Mesenchymal stem cell (in vitro differentiated cells and primary cell): ENCODE results near the gene NDUFB7.
A peak's percentile ranks its signal among the peaks of the same experiment; 100 is the strongest.

Experiments used
- DNase-seq: peaks from one replicate; pipeline ENCODE4 v3.0.0-alpha.2; 2013
- H2AFZ ChIP-seq: one replicate; pipeline ENCODE4 v1.6.1; 2013; ENCODE audit warnings: low read depth, mild to moderate bottlenecking, control low read depth, inconsistent platforms, low read length, moderate library complexity
- H2AK5ac ChIP-seq: 2 replicates; pipeline ENCODE4 v1.6.1; 2013; ENCODE audit warnings: low read length, moderate library complexity, mild to moderate bottlenecking, inconsistent platforms; ENCODE audit not compliant: severe bottlenecking
- H2BK120ac ChIP-seq: one replicate; pipeline ENCODE4 v1.6.1; 2013; ENCODE audit warnings: low read depth, mild to moderate bottlenecking, inconsistent platforms, low read length, moderate library complexity
- H2BK12ac ChIP-seq, 2 experiments: one replicate each; pipeline ENCODE4 v1.6.1; 2013; ENCODE audit warnings: inconsistent platforms in 2 of 2, low read length in 2 of 2, mild to moderate bottlenecking in 2 of 2, moderate library complexity in 2 of 2, control low read depth in 1 of 2
- H2BK15ac ChIP-seq: one replicate; pipeline ENCODE4 v1.6.1; 2013; ENCODE audit warnings: mild to moderate bottlenecking, low read depth, inconsistent platforms; ENCODE audit not compliant: poor library complexity, severe bottlenecking
- H2BK5ac ChIP-seq: 2 replicates; pipeline ENCODE4 v1.6.1; 2013; ENCODE audit warnings: low read depth, mild to moderate bottlenecking, low read length, control low read depth, inconsistent platforms; ENCODE audit not compliant: poor library complexity, severe bottlenecking
- H3K14ac ChIP-seq, 2 experiments: one replicate each; pipeline ENCODE4 v1.6.1; 2013; ENCODE audit warnings: inconsistent platforms in 2 of 2, low read length in 2 of 2, control low read depth in 1 of 2, mild to moderate bottlenecking in 1 of 2, moderate library complexity in 1 of 2
- H3K18ac ChIP-seq, 2 experiments: one replicate each; pipeline ENCODE4 v1.6.1; 2013; ENCODE audit warnings: inconsistent platforms in 2 of 2, low read length in 2 of 2, control low read depth in 1 of 2, low read depth in 1 of 2, mild to moderate bottlenecking in 1 of 2
- H3K23ac ChIP-seq, 2 experiments: one replicate each; pipeline ENCODE4 v1.6.1; 2013; ENCODE audit warnings: inconsistent platforms in 2 of 2, low read length in 2 of 2, mild to moderate bottlenecking in 2 of 2, moderate library complexity in 2 of 2, control low read depth in 1 of 2
- H3K27ac ChIP-seq: 2 replicates; pipeline ENCODE4 v1.5.1; 2013; ENCODE audit warnings: mild to moderate bottlenecking, moderate library complexity, low read length, control low read depth, inconsistent platforms; ENCODE audit not compliant: poor library complexity, severe bottlenecking
- H3K27me3 ChIP-seq, 2 experiments: 2 replicates each; pipeline versions ENCODE4 v1.6.1 to v1.7.0; 2013; ENCODE audit warnings: low read length in 2 of 2, mild to moderate bottlenecking in 2 of 2, moderate library complexity in 2 of 2, control low read depth in 1 of 2, inconsistent platforms in 1 of 2; ENCODE audit not compliant: control insufficient read depth in 1 of 2, insufficient read depth in 1 of 2
- H3K36me3 ChIP-seq, 2 experiments: 2 replicates each; pipeline versions ENCODE4 v1.6.1 to v1.7.0; 2013; ENCODE audit warnings: low read length in 2 of 2, control low read depth in 1 of 2, inconsistent platforms in 1 of 2, low read depth in 1 of 2, mild to moderate bottlenecking in 1 of 2; ENCODE audit not compliant: insufficient read depth in 2 of 2, control insufficient read depth in 1 of 2
- H3K4ac ChIP-seq, 2 experiments: one replicate each; pipeline ENCODE4 v1.6.1; 2013; ENCODE audit warnings: inconsistent platforms in 2 of 2, low read length in 2 of 2, mild to moderate bottlenecking in 2 of 2, moderate library complexity in 2 of 2, control low read depth in 1 of 2, low read depth in 1 of 2
- H3K4me1 ChIP-seq: 2 replicates; pipeline ENCODE4 v1.6.1; 2013; ENCODE audit warnings: low read depth, low read length, control low read depth; ENCODE audit not compliant: control insufficient read depth, insufficient read depth
- H3K4me2 ChIP-seq: 2 replicates; pipeline ENCODE4 v1.6.1; 2013; ENCODE audit warnings: low read length, mild to moderate bottlenecking, inconsistent platforms; ENCODE audit not compliant: poor library complexity, severe bottlenecking
- H3K4me3 ChIP-seq, 2 experiments: 2 replicates each; pipeline versions ENCODE4 v1.5.1 to v1.7.0; 2013; ENCODE audit warnings: low read length in 2 of 2, mild to moderate bottlenecking in 2 of 2, control low read depth in 1 of 2, low read depth in 1 of 2; ENCODE audit not compliant: insufficient read depth in 1 of 2
- H3K79me1 ChIP-seq: replicated peaks from 2 replicates; pipeline ENCODE4 v1.6.1; 2013; ENCODE audit warnings: mild to moderate bottlenecking, control low read depth, low read length, inconsistent platforms; ENCODE audit not compliant: poor library complexity, severe bottlenecking
- H3K9ac ChIP-seq: 2 replicates; pipeline ENCODE4 v1.7.0; 2013; ENCODE audit warnings: mild to moderate bottlenecking, low read length, moderate library complexity
- H3K9me3 ChIP-seq: 2 replicates; pipeline ENCODE4 v1.7.0; 2013; ENCODE audit warnings: mild to moderate bottlenecking, low read length; ENCODE audit not compliant: control insufficient read depth
- H4K8ac ChIP-seq: one replicate; pipeline ENCODE4 v1.6.1; 2013; ENCODE audit warnings: inconsistent platforms, mild to moderate bottlenecking, low read length, moderate library complexity
- H4K91ac ChIP-seq: one replicate; pipeline ENCODE4 v1.6.1; 2013; ENCODE audit warnings: mild to moderate bottlenecking, low read length, inconsistent platforms
- WGBS: methylation state at CpG from one replicate; pipeline ENCODE4 v1.1.7; 2013; ENCODE audit warnings: mixed read lengths; 5-methylcytosine and 5-hydroxymethylcytosine counted together

NDUFB7 gene

GRCh38 chr19:14519860-14520407, 51.9 kb downstream of the NDUFB7 start:
- 29% methylated on average over 2 of the region's 2 CpGs for WGBS
- Histone ChIP-seq H3K79me1 (no peaks in the 10 kb centered on the region), H2BK12ac (peak overlapping the region in 1 of 2 experiments; percentile 68), H3K36me3 (peaks cover 14 to 20% of the 10 kb centered on the region in 2 experiments), H4K8ac (peak overlapping the region; percentile 75), H3K9ac (peak overlapping the region; percentile 50), H2BK5ac (no peak overlapping the region), H3K4me3 (no peak overlapping the region), H3K27me3 (no peaks in the 10 kb centered on the region), H2AK5ac (peak overlapping the region; percentile 82), H3K9me3 (no peaks in the 10 kb centered on the region), H3K4me1 (peaks cover 27% of the 10 kb centered on the region), H2BK120ac (no peak overlapping the region), H2AFZ (no peak overlapping the region), H2BK15ac (peak overlapping the region; percentile 26), H3K23ac (no peak overlapping the region), H3K18ac (no peak overlapping the region), H3K27ac (peak overlapping the region; percentile 91), H3K4me2 (no peak overlapping the region), H3K14ac (no peak overlapping the region), H4K91ac (no peak overlapping the region), H3K4ac (peak overlapping the region in 1 of 2 experiments; percentile 35)
- DNase-seq: peak; percentile 79

GRCh38 chr19:14519245-14519859, 52.5 kb downstream of the NDUFB7 start:
- Histone ChIP-seq H3K23ac (no peak overlapping the region), H3K9me3 (no peaks in the 10 kb centered on the region), H3K4ac (peak overlapping the region; percentile 64), H3K18ac (peak overlapping the region; percentile 30 to 53), H3K14ac (no peak overlapping the region), H3K79me1 (peaks cover 3% of the 10 kb centered on the region), H3K9ac (peak overlapping the region; percentile 71), H3K36me3 (peaks cover 19 to 26% of the 10 kb centered on the region in 2 experiments), H2BK12ac (peak overlapping the region; percentile 68 to 78), H3K4me1 (peaks cover 29% of the 10 kb centered on the region), H2BK15ac (peak overlapping the region; percentile 86), H4K91ac (peak overlapping the region; percentile 61), H2BK5ac (no peak overlapping the region), H4K8ac (peak overlapping the region; percentile 75), H3K4me2 (no peak overlapping the region), H3K4me3 (no peak overlapping the region), H2AFZ (no peak overlapping the region), H3K27ac (peak overlapping the region; percentile 91), H2AK5ac (peak overlapping the region; percentile 82), H3K27me3 (no peaks in the 10 kb centered on the region), H2BK120ac (peak overlapping the region; percentile 45)
- WGBS: 99% methylated on average over 14 of the region's 22 CpGs
- DNase-seq: no peak

GRCh38 chr19:14517840-14518505, 53.9 kb downstream of the NDUFB7 start, which contains the start of gene DNAJB1:
Gene DNAJB1 (minus strand): TSS chr19:14518397. CDS start chr19:14518349, 48 bp downstream.
- H3K23ac ChIP-seq: peak within 1 kb of the TSS in 1 of 2 experiments; percentile 96
- H3K79me1 ChIP-seq: peaks cover 4% of the 10 kb centered on the region
- no peaks in the 10 kb centered on the region for H3K27me3 ChIP-seq
- peak within 1 kb of the TSS; percentile 91 for H3K27ac ChIP-seq
- peak within 1 kb of the TSS; percentile 92 to 99 for H3K18ac ChIP-seq
- peak within 1 kb of the TSS in 1 of 2 experiments; percentile 99 for H3K14ac ChIP-seq
- H3K4ac ChIP-seq: peak within 1 kb of the TSS; percentile 91 to 96
- H2AFZ ChIP-seq: peak within 1 kb of the TSS; percentile 72
- peak within 1 kb of the TSS; percentile 74 to 95 for H2BK12ac ChIP-seq
- WGBS: under 1% methylated on average over 43 of the region's 82 CpGs
- peak; percentile 92 for DNase-seq
- no peaks in the 10 kb centered on the region for H3K9me3 ChIP-seq
- H2BK5ac ChIP-seq: peak within 1 kb of the TSS; percentile 94
- H2BK120ac ChIP-seq: peak within 1 kb of the TSS; percentile 85
- peak within 1 kb of the TSS; percentile 98 for H3K9ac ChIP-seq
- peak within 1 kb of the TSS; percentile 83 for H3K4me2 ChIP-seq
- peak within 1 kb of the TSS; percentile 97 for H2BK15ac ChIP-seq
- H3K4me1 ChIP-seq: peaks cover 30% of the 10 kb centered on the region
- peak within 1 kb of the TSS; percentile 93 for H4K91ac ChIP-seq
- peaks cover 32 to 39% of the 10 kb centered on the region in 2 experiments for H3K36me3 ChIP-seq
- H2AK5ac ChIP-seq: peak within 1 kb of the TSS; percentile 82
- H3K4me3 ChIP-seq: peak within 1 kb of the TSS; percentile 89 to 99
- H4K8ac ChIP-seq: peak within 1 kb of the TSS; percentile 91

- no peak overlapping the region for H2AFZ ChIP-seq
- H3K18ac ChIP-seq: peak overlapping the region in 1 of 2 experiments; percentile 91
- H2BK12ac ChIP-seq: peak overlapping the region in 1 of 2 experiments; percentile 67
- no peak for DNase-seq
- H3K23ac ChIP-seq: peak overlapping the region in 1 of 2 experiments; percentile 96
- H3K4me1 ChIP-seq: peaks cover 30% of the 10 kb centered on the region
- H3K36me3 ChIP-seq: peaks cover 32 to 39% of the 10 kb centered on the region in 2 experiments
- H3K14ac ChIP-seq: peak overlapping the region in 1 of 2 experiments; percentile 39
- H3K27me3 ChIP-seq: no peaks in the 10 kb centered on the region
- peak overlapping the region; percentile 31 for H3K27ac ChIP-seq
- peak overlapping the region in 1 of 2 experiments; percentile 85 for H3K4ac ChIP-seq
- no peak overlapping the region for H4K91ac ChIP-seq
- H2BK120ac ChIP-seq: no peak overlapping the region
- H3K9me3 ChIP-seq: no peaks in the 10 kb centered on the region
- H3K79me1 ChIP-seq: peaks cover 7% of the 10 kb centered on the region
- peak overlapping the region; percentile 98 for H3K9ac ChIP-seq
- WGBS: under 1% methylated on average over 25 of the region's 32 CpGs
- H2AK5ac ChIP-seq: no peak overlapping the region
- peak overlapping the region; percentile 30 for H2BK15ac ChIP-seq
- H3K4me3 ChIP-seq: peak overlapping the region; percentile 89 to 99
- peak overlapping the region; percentile 83 for H3K4me2 ChIP-seq
- H4K8ac ChIP-seq: no peak overlapping the region
- peak overlapping the region; percentile 36 for H2BK5ac ChIP-seq
Measured at GRCh38 chr19:14517446-14517839, 54.4 kb downstream of the NDUFB7 start.
